Measurements from ENCODE around the gene MEF2C.

GRCh38 chr5:88768411-88768810 is 114.6 kb downstream of the MEF2C start:
- TF ChIP-seq CTCF (optimal IDR thresholded peaks at IDR 0.05 in 1 of 3, IDR thresholded peaks at IDR 0.05 in 1 of 3, conservative IDR thresholded peaks at IDR 0.05 in 1 of 3; ENCODE audit: extremely low read depth in 1 of 3, insufficient read depth in 2 of 3, low read length in 3 of 3) (no peak), EZH2 (IDR thresholded peaks at IDR 0.05; ENCODE audit: low read length) (no peak)

Data from keratinocyte (primary cell).